ENCODE measurements around the gene PDE4D.

The PDE4D gene

DNA sequence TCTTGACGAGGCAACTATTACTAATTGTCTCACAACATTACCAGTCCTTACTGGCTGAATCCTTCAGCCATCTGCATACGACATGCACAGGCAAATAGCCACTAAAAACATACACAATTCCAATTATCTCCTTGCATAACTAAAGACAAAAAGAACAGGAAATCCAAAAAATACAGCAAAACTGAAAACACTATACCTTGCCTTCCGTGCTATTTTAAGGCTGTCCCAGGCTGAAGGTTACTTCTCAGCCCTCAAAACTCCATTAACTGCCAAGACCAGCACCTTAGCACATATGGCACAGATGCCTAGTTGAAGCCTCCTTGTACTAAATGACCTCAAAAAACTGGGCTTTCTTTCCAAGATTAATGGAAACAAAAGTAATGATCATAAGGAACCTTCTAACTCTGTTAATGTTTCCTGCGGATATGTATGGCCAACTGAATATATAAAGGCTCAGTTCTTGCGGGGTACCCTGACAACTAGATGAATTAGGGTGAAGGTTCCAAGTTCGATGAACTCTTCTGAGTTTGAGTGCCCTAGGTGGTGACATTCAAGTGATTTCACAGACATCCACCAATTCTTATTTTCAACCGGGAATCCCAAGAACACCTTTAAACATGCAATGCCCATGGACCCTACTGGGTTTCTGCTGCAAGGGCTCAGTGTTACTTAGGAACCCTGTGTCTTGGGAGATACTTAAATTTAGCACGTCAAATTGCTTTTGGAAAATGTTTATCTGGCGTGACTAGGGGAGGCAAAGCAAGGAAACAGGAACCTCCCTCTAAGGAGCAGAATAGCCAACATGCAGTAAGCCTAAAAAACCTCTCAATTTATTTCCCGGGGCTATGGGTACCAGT, 855.4 kb downstream of the PDE4D start:
- DNase-seq (ENCODE audit: low read depth) = no peak

DNA sequence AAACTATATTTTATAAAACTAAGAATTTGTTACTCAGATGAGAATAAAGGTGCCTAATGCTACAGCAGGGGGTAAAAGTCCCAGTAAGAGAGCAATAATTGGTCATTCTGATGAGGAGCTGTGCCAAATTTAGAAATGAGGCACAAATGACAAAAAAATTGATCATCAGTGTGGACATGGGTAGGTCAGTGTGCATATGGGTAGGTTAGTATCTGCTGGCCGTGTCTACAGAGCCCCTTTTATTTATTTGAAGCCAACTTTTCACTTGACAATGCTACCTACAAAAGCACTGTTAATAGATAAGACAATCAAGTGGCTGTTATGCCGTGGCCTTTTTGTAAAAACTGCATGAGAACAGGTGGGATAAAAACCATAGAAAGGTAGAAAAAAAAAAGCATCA, 856.1 kb downstream of the PDE4D start:
- no peak for DNase-seq (ENCODE audit: low read depth)

DNA sequence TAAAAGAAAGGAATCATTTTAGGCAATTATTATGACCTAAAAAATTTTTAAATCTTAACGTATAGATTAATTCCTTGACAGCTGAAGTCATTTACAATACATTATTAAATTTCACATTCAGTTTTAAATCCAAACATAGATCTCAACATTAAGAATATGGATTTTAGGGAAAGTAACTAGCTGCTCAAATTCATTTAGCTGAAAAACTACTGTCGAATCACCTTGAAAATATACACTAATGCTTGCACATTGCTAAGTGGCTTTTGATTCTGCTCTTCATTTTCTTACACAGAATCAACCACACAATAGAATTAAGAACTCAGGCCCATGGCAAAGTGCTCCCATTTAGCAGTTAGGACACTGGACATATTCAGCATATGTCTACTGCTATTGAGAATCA, 856.5 kb downstream of the PDE4D start:
- no peak for DNase-seq (ENCODE audit: low read depth)

DNA sequence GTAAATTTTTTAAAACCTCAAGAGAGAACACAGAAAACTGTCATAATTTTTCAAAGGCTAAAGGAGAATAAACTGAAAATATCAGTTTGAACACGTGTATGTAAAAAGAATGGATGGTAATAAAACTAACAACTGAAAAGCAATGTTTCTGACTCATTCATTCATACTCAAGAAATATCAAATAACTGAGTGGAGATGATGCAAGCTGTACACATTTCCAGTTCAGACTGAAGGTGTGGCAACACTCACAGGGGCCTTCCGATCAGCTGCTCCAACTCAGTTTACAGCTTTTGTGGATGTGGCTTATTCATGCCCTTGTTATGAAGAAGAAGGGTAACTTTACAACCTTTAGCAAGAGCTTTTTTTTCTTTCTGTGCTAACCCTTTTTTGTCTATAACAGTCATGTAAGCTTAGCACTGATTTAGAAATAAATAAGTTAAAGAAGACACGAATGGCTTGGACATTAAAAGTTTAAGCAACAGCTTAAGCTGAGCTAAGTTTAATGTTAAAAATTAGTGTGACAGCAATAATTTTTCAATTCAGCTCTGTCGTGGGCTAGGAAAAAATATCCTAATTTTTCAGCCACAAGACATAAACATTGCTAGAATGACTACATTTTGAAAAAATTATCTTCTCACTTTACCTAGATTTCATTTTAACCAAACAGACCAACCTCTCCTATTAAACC, 857.1 kb downstream of the PDE4D start:
- DNase-seq (ENCODE audit: low read depth) = no peak

- no peak for DNase-seq (ENCODE audit: low read depth)
Observed at GRCh38 chr5:59035681-59036080, 857.8 kb downstream of the PDE4D start.

DNA sequence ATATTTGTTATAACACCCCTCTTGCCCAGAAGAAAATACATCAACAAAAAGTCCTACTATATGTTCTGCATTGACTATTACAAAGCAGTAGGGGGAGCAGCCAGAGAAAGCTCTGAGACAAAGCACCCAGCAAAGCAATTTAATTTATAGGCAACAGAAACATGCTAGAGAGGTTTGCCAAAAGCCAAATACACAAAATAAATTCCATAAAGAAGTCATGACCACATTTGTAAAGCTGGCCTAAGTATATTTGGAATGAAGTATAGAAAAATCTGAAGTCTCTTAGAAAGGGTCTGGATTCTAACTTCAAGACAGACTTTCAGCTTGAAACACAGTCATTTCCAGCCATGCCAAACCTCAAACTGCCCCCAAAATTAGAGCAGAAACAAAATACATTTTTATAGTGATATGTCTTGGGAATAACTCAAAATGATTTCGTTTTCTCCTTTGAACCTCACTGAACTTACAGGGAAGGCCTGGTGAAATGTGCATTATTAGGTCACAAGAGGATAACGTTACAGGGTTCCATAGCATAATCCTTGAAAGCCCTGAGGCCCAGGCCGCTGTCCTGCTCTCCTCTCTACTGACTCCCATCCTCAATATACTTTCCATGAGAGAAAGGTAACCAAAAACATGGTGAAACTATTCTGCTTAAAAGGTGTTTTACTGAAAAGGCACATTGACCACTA, 858.9 kb downstream of the PDE4D start:
- DNase-seq (ENCODE audit: low read depth) = no peak

DNA sequence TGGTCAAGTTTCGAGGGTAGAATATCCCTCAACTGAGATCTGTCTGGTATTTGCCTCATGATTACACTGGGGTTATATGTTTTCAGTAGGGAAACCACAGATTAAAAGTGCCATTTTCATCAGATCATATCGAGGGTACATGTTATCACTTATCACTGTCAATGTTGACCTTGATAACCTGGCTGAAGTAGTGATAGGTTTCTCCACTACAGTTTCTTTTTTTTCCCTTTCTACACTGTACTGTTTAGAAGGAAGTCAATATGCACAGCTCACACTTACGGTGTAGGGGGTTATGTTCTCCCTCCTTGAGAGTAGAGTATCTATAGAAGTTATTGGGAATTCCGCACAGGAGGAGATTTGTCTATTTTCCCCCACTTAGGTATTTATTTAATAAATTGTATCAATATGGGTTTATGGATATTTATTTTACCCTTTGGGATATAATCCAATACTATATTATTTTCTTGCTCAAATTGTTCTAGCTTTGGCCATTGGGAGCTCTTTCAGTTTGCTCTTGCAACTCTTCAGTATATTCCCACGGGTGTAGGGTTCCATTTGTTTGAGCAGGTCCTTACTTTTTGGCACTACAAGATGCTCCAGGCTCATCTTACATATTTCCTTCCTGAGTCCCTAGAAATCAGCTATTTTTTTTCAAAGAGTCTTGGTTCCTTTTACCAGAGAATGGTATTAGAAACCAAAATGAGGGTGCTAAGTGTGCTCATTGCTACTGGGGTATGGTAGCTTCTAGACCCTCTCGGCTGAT, 866.2 kb downstream of the PDE4D start:
- no peak for DNase-seq (ENCODE audit: low read depth)

GRCh38 chr5:59025734-59026133, 867.8 kb downstream of the PDE4D start:
- no peak for DNase-seq (ENCODE audit: low read depth)

DNA sequence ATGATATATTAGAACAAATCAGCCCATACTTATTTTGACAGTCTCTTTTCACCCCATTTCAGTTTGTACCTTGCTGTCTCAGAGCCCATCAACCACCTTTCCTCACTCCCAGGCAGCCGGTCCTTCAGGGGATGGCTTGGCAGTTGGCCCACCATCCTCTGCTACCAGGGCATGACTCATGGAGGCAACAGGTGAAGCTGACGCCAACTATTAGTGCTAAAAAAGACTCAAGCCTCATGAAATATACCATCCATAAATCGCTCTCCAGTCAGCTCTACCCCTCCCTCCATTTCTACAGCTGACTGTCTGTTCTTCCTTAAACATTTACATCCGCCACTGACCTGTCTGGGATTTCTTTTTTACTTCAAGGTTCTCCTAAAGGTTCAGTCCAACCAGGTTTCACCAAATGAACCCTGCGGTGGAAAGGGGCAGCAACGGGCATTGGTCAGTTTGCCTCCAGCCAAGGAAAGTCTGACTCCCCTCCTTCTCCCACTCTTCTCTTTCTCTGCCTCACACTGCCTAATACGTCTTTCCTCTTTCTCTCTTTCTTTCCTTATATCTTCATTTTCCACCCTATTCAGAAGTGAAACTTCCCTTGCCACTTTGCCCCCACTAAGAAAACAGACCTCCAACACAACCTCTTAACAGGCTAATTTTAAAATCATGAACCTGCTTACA, 871.5 kb downstream of the PDE4D start:
- DNase-seq (ENCODE audit: low read depth) = no peak

DNA sequence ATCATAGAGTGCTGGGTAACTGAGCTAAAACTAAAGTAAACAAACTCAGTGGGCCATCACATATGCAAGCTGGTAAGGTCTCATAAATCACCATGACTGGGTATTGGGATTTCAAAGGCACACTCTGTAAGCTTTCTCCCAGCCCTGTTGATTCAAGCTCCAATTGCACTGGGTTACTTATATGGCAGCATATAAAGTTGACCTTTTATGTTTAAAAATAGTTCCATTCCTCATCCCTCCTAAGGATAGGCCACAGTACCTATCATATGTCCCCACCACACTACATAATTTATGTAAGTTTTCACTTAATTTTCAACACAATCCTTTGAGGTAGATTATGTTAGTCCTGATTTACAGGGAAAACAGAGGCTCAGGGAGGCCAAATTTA, 872.2 kb downstream of the PDE4D start:
- DNase-seq (ENCODE audit: low read depth) = no peak

- no peak for DNase-seq (ENCODE audit: low read depth)
Observed at GRCh38 chr5:59020611-59021285, 872.8 kb downstream of the PDE4D start.

DNA sequence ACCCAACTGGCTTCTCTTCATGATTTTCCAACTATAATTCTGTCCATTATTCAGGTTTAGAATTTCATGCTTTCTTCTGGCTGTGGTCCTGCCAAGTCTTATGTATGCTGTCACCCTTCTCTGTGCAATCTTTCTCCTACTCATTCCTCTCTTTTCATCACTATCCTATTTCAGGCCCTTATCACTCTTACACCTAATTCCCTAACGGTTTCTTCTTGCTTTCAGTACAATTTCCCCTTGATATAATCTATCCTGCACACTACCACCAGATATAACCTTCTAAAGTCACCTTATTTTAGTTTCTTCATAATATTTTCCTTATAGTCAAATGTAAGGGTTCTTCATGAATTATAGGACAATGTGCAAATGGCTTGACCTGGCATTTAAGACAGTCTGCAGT, 874.4 kb downstream of the PDE4D start:
- no peak for DNase-seq (ENCODE audit: low read depth)

DNA sequence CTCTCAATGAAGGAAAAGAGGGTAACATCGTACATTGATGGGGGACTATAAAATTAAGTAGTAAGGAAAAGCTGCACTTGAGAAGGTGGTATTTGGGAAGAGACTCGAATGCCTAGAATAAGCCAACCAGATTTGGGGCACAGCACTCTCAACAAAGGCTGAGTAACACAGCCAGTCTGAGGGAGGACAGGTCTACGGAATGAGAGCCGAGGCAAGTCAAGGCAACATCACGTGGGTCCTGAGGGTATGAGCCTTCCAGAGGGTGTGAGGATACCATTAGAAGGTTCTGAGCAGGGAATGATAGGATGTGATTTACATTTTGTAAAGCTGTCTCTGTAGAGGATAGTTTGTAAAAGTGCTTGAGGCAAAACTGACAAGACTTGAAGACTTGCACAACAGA, 876.6 kb downstream of the PDE4D start:
- no peak for DNase-seq (ENCODE audit: low read depth)

GRCh38 chr5:59008816-59009473, 884.6 kb downstream of the PDE4D start:
- DNase-seq (ENCODE audit: low read depth) = no peak

- DNase-seq (ENCODE audit: low read depth) = no peak
Observed at GRCh38 chr5:59007460-59008063, 886.0 kb downstream of the PDE4D start.

DNA sequence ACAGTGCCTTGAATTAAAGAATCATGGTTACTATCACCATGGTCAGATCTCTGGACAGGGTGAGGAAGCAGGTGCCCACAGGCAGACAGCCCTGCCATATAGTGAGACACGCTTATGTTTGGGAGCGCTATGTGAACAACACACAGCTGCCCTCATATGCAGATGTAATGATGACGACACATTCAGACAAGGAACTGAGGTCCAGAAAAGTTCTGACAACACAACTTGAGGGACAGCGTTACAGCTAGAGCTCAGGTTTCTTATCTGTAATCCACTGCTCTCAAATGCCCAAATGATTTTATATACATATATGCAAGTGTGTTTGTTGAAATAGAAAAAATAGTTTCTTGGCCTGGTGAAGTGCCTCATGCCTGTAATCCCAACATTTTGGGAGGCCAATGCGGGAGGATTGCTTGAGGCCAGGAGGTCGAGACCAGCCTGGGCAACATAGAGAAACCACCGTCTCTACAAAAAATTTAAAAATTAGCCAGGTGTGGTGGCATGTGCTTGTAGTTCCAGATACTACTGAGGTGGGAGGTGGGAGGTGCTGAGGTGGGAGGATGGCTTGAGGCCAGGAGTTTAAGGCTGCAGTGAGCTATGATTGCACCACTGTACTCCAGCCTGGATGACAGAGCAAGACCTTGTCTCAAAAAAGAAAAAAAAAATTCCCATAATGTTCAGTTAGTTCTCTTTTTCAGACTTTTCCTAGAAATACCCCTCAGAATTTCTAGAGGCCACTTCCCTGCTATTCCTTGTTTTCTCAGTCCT, 887.4 kb downstream of the PDE4D start:
- no peak for DNase-seq (ENCODE audit: low read depth)

GRCh38 chr5:59003641-59004040, 889.9 kb downstream of the PDE4D start:
- DNase-seq (ENCODE audit: low read depth) = no peak

DNA sequence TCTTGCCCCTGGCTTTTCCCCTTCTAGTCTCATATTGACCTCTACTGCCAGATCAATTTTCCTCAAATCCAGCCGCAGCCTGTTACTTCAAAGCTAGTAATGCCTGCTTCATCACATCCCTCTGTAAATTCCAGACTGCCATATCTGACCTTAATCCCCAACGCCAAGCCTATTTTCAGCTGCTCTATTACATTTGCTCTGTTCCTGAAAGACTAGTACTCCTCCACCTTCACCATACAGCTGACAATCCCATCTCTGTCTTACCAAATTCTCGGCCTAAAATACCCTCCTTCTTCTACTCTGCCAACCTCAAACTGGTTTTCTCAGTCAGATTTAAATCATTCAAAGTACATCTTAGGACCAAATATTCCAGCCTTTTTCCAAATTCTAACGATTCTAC, 890.4 kb downstream of the PDE4D start:
- DNase-seq (ENCODE audit: low read depth) = no peak

GRCh38 chr5:59002162-59002825, 891.2 kb downstream of the PDE4D start:
- no peak for DNase-seq (ENCODE audit: low read depth)
